Activated naive CD4-positive, alpha-beta T cell treated with anti-CD3 and anti-CD28 coated beads for 36 hours (primary cell): ENCODE results near the gene SINHCAF. TPM values are rescaled to one million over a fixed set of nuclear protein-coding genes. Genes with fewer than 3 reads are reported as not detected.
"Not testable (repeated sequence)": the region's sequence is repeated elsewhere in the genome, so short reads cannot be mapped to it uniquely, and the experiment has no call there.

ENCODE experiments used
- CTCF ChIA-PET: fragments of 350-600 bp; sonication (Branson Sonifier 250); formaldehyde crosslinking; loops from one replicate; lab custom pipeline; 2021; ENCODE audit warnings: antibody characterized with exemption; lab: Charles Lee
- DNase-seq: peaks from one replicate; pipeline ENCODE4 v3.0.0-alpha.2; 2020
- H3K27ac Mint-ChIP-seq: one replicate; pipeline ENCODE4 v1.8.0; 2021; ENCODE audit warnings: mild to moderate bottlenecking, mixed read lengths
- H3K27me3 Mint-ChIP-seq: one replicate; pipeline ENCODE4 v1.8.0; 2021; ENCODE audit warnings: low read depth, mixed read lengths
- H3K36me3 Mint-ChIP-seq: one replicate; pipeline ENCODE4 v1.8.0; 2021; ENCODE audit warnings: low read depth, mixed read lengths
- H3K4me1 Mint-ChIP-seq: one replicate; pipeline ENCODE4 v1.8.0; 2021; ENCODE audit warnings: low read depth, mixed read lengths
- H3K4me3 Mint-ChIP-seq: one replicate; pipeline ENCODE4 v1.8.0; 2021; ENCODE audit warnings: mild to moderate bottlenecking, moderate library complexity, mixed read lengths
- H3K9me3 Mint-ChIP-seq: one replicate; pipeline ENCODE4 v1.8.0; 2021; ENCODE audit warnings: mixed read lengths
- intact Hi-C: fragments of 100-400 bp; cut with micrococcal nuclease; formaldehyde crosslinking; loops from one replicate; pipeline ENCODE4 v1.15.1; 2023
- total RNA-seq, 2 experiments: library from RNA; stranded (reverse); gene quantifications; one replicate each; pipeline ENCODE4 v1.2.3, GENCODE V29; 2021

SINHCAF gene
- total RNA-seq, 2 experiments from 2014 or later = 158 to 169 TPM

GRCh38 chr12:31273794-31274193 is 52.2 kb downstream of the SINHCAF start:
- not testable (repeated sequence) for H3K4me3 Mint-ChIP-seq, H3K27ac Mint-ChIP-seq, DNase-seq, H3K4me1 Mint-ChIP-seq, H3K27me3 Mint-ChIP-seq, H3K9me3 Mint-ChIP-seq
- H3K36me3 Mint-ChIP-seq = peaks cover 27% of the 10 kb centered on the region
- CTCF ChIA-PET = interaction anchor here (1.0 kb wide), 1 partner anchor 16 kb away, joined by 3 read pairs; no protein-coding TSS in a partner anchor
- intact Hi-C loops = loop anchor here (2.0 kb wide), 2 partner anchors 53 to 89 kb away; partner anchors contain the start of gene SINHCAF

- Mint-ChIP-seq H3K9me3 (no peaks in the 10 kb centered on the region), H3K27ac (no peak overlapping the region), H3K4me3 (no peak overlapping the region), H3K36me3 (peaks cover 20% of the 10 kb centered on the region), H3K27me3 (no peaks in the 10 kb centered on the region), H3K4me1 (no peaks in the 10 kb centered on the region)
- DNase-seq = no peak
- intact Hi-C loops = loop anchor here (1.0 to 2.0 kb wide), 5 partner anchors 54 to 425 kb away; partner anchors contain the start of gene SINHCAF
- CTCF ChIA-PET = interaction anchor here (0.6 to 2.5 kb wide), 27 partner anchors 9 to 425 kb away, joined by 3 to 25 read pairs (median 7); no protein-coding TSS in a partner anchor
Observed at GRCh38 chr12:31272607-31273225, 53.2 kb downstream of the SINHCAF start.

GRCh38 chr12:31267966-31268365 is 58.0 kb downstream of the SINHCAF start:
- H3K27ac Mint-ChIP-seq = no peak overlapping the region
- H3K4me3 Mint-ChIP-seq = no peak overlapping the region
- intact Hi-C loops = no loop called here
- no peaks in the 10 kb centered on the region for H3K27me3 Mint-ChIP-seq
- peaks cover 6% of the 10 kb centered on the region for H3K36me3 Mint-ChIP-seq
- H3K9me3 Mint-ChIP-seq = no peaks in the 10 kb centered on the region
- no peaks in the 10 kb centered on the region for H3K4me1 Mint-ChIP-seq
- no peak for DNase-seq
- CTCF ChIA-PET = interaction anchor here (0.7 kb wide), 1 partner anchor 1723 kb away, joined by 6 read pairs; no protein-coding TSS in a partner anchor

GRCh38 chr12:31265722-31266121 is 60.2 kb downstream of the SINHCAF start:
- intact Hi-C loops = no loop called here
- H3K4me3 Mint-ChIP-seq = no peak overlapping the region
- no peaks in the 10 kb centered on the region for H3K27me3 Mint-ChIP-seq
- peaks cover 6% of the 10 kb centered on the region for H3K36me3 Mint-ChIP-seq
- no peaks in the 10 kb centered on the region for H3K9me3 Mint-ChIP-seq
- no peak for DNase-seq
- H3K4me1 Mint-ChIP-seq = no peaks in the 10 kb centered on the region
- CTCF ChIA-PET = no interaction called here
- H3K27ac Mint-ChIP-seq = no peak overlapping the region

- DNase-seq = no peak
- intact Hi-C loops = no loop called here
- no peaks in the 10 kb centered on the region for H3K27me3 Mint-ChIP-seq
- H3K4me3 Mint-ChIP-seq = no peak overlapping the region
- CTCF ChIA-PET = interaction anchor here (0.8 kb wide), 1 partner anchor 8 kb away, joined by 3 read pairs; no protein-coding TSS in a partner anchor
- no peaks in the 10 kb centered on the region for H3K9me3 Mint-ChIP-seq
- no peaks in the 10 kb centered on the region for H3K4me1 Mint-ChIP-seq
- H3K27ac Mint-ChIP-seq = no peak overlapping the region
- no peaks in the 10 kb centered on the region for H3K36me3 Mint-ChIP-seq
Observed at GRCh38 chr12:31263661-31264060, 62.3 kb downstream of the SINHCAF start.

GRCh38 chr12:31261744-31262143 is 64.2 kb downstream of the SINHCAF start:
- no peaks in the 10 kb centered on the region for H3K9me3 Mint-ChIP-seq
- intact Hi-C loops = no loop called here
- CTCF ChIA-PET = interaction anchor here (0.6 to 2.1 kb wide), 3 partner anchors 10 to 417 kb away, joined by 3 to 8 read pairs (median 5); no protein-coding TSS in a partner anchor
- H3K27me3 Mint-ChIP-seq = no peaks in the 10 kb centered on the region
- no peaks in the 10 kb centered on the region for H3K4me1 Mint-ChIP-seq
- no peak overlapping the region for H3K4me3 Mint-ChIP-seq
- no peak overlapping the region for H3K27ac Mint-ChIP-seq
- no peak for DNase-seq
- H3K36me3 Mint-ChIP-seq = no peaks in the 10 kb centered on the region

GRCh38 chr12:31260840-31261239 is 65.1 kb downstream of the SINHCAF start:
- no peak for DNase-seq
- intact Hi-C loops = no loop called here
- Mint-ChIP-seq H3K4me3 (no peak overlapping the region), H3K27me3 (no peaks in the 10 kb centered on the region), H3K4me1 (no peaks in the 10 kb centered on the region), H3K9me3 (no peaks in the 10 kb centered on the region), H3K27ac (no peak overlapping the region), H3K36me3 (no peaks in the 10 kb centered on the region)
- CTCF ChIA-PET = interaction anchor here (0.6 to 2.1 kb wide), 4 partner anchors 9 to 416 kb away, joined by 4 to 8 read pairs (median 5); no protein-coding TSS in a partner anchor

- H3K4me1 Mint-ChIP-seq = no peaks in the 10 kb centered on the region
- intact Hi-C loops = no loop called here
- no peak overlapping the region for H3K27ac Mint-ChIP-seq
- no peak for DNase-seq
- H3K4me3 Mint-ChIP-seq = no peak overlapping the region
- H3K9me3 Mint-ChIP-seq = no peaks in the 10 kb centered on the region
- CTCF ChIA-PET = interaction anchor here (0.7 to 1.4 kb wide), 3 partner anchors 13 to 63 kb away, joined by 3 to 7 read pairs (median 3); no protein-coding TSS in a partner anchor
- H3K36me3 Mint-ChIP-seq = no peaks in the 10 kb centered on the region
- no peaks in the 10 kb centered on the region for H3K27me3 Mint-ChIP-seq
Observed at GRCh38 chr12:31259136-31259886, 66.6 kb downstream of the SINHCAF start.

GRCh38 chr12:31257784-31258183 is 68.2 kb downstream of the SINHCAF start:
- Mint-ChIP-seq H3K4me3 (no peak overlapping the region), H3K27me3 (no peaks in the 10 kb centered on the region), H3K4me1 (no peaks in the 10 kb centered on the region), H3K9me3 (no peaks in the 10 kb centered on the region), H3K36me3 (no peaks in the 10 kb centered on the region), H3K27ac (no peak overlapping the region)
- intact Hi-C loops = no loop called here
- CTCF ChIA-PET = interaction anchor here (0.7 to 0.8 kb wide), 2 partner anchors 10 to 14 kb away, joined by 3 to 7 read pairs; no protein-coding TSS in a partner anchor
- no peak for DNase-seq

- H3K36me3 Mint-ChIP-seq, DNase-seq, H3K27ac Mint-ChIP-seq, H3K27me3 Mint-ChIP-seq, H3K9me3 Mint-ChIP-seq, H3K4me1 Mint-ChIP-seq: not testable (repeated sequence)
- CTCF ChIA-PET = interaction anchor here (0.6 to 4.5 kb wide), 14 partner anchors 9 to 405 kb away, joined by 3 to 25 read pairs (median 5); no protein-coding TSS in a partner anchor
- intact Hi-C loops = loop anchor here (1.0 kb wide), 2 partner anchors 111 to 384 kb away; no protein-coding TSS in a partner anchor
- peak overlapping the region; percentile 59 for H3K4me3 Mint-ChIP-seq
Observed at GRCh38 chr12:31251707-31252611, 74.0 kb downstream of the SINHCAF start.

- H3K4me3 Mint-ChIP-seq = no peak overlapping the region
- H3K27ac Mint-ChIP-seq = no peak overlapping the region
- no peak for DNase-seq
- intact Hi-C loops = no loop called here
- H3K9me3 Mint-ChIP-seq = no peaks in the 10 kb centered on the region
- CTCF ChIA-PET = interaction anchor here (0.7 to 2.7 kb wide), 6 partner anchors 11 to 113 kb away, joined by 3 to 18 read pairs (median 4); no protein-coding TSS in a partner anchor
- no peaks in the 10 kb centered on the region for H3K27me3 Mint-ChIP-seq
- no peaks in the 10 kb centered on the region for H3K4me1 Mint-ChIP-seq
- H3K36me3 Mint-ChIP-seq = no peaks in the 10 kb centered on the region
Observed at GRCh38 chr12:31250179-31250578, 75.8 kb downstream of the SINHCAF start.
